ENCODE results near the gene GTF2F1.

GRCh38 chr19:6333439-6333838 lies 59.5 kb downstream of the GTF2F1 start, which contains the start of gene ACER1:
- no peak for TF ChIP-seq CTCF (IDR thresholded peaks at IDR 0.05; ENCODE audit: insufficient read depth, low read length)
- no peak for TF ChIP-seq POLR2AphosphoS5 (IDR thresholded peaks at IDR 0.05; ENCODE audit: low read depth)
